Measurements from ENCODE around the gene KCNMA1.

Gene KCNMA1

GRCh38 chr10:77226452-77226851 lies 411.2 kb downstream of the KCNMA1 start:
- no peak for DNase-seq (ENCODE audit: extremely low read depth, low read depth)
- no peak for TF ChIP-seq CTCF (IDR thresholded peaks at IDR 0.05; ENCODE audit: low read depth, low read length)

- no peak for TF ChIP-seq CTCF (IDR thresholded peaks at IDR 0.05; ENCODE audit: low read depth, low read length)
- no peak for DNase-seq (ENCODE audit: extremely low read depth, low read depth)
These were observed 411.6 kb downstream of the KCNMA1 start for GRCh38 chr10:77226020-77226419.

GRCh38 chr10:77223526-77224460 lies 413.8 kb downstream of the KCNMA1 start:
- TF ChIP-seq CTCF (IDR thresholded peaks at IDR 0.05; ENCODE audit: low read depth, low read length) = no peak
- DNase-seq (ENCODE audit: extremely low read depth, low read depth) = no peak

GRCh38 chr10:77220150-77220549 lies 417.5 kb downstream of the KCNMA1 start:
- TF ChIP-seq CTCF (IDR thresholded peaks at IDR 0.05; ENCODE audit: low read depth, low read length) = no peak
- DNase-seq (ENCODE audit: extremely low read depth, low read depth) = no peak

GRCh38 chr10:77219046-77219445 lies 418.6 kb downstream of the KCNMA1 start:
- no peak for DNase-seq (ENCODE audit: extremely low read depth, low read depth)
- TF ChIP-seq CTCF (IDR thresholded peaks at IDR 0.05; ENCODE audit: low read depth, low read length) = no peak

GRCh38 chr10:77214799-77215198 lies 422.8 kb downstream of the KCNMA1 start:
- TF ChIP-seq CTCF (IDR thresholded peaks at IDR 0.05; ENCODE audit: low read depth, low read length) = no peak
- DNase-seq (ENCODE audit: extremely low read depth, low read depth) = no peak

- no peak for DNase-seq (ENCODE audit: extremely low read depth, low read depth)
- no peak for TF ChIP-seq CTCF (IDR thresholded peaks at IDR 0.05; ENCODE audit: low read depth, low read length)
These were observed 425.0 kb downstream of the KCNMA1 start for GRCh38 chr10:77212632-77213031.

All from AG09319 (cell line).